AG09309 (cell line): ENCODE data around the gene SALL2.

ENCODE experiments used
- DNase-seq: peaks from one replicate; pipeline ENCODE4 v3.0.0-alpha.2; 2010; ENCODE audit warnings: low read depth
- H3K4me3 ChIP-seq: 2 replicates; pipeline ENCODE4 v1.5.1; 2011; ENCODE audit warnings: mild to moderate bottlenecking, low read depth, low read length, moderate library complexity; ENCODE audit not compliant: control insufficient read depth
- TF ChIP-seq, protein P1 (sequence below): IDR thresholded peaks from 2 replicates; pipeline ENCODE4 v1.5.1; 2011; ENCODE audit warnings: mild to moderate bottlenecking, low read depth, low read length, inconsistent platforms; ENCODE audit not compliant: insufficient read depth, control insufficient read depth; ENCODE audit errors: missing control alignments

Gene SALL2

DNA sequence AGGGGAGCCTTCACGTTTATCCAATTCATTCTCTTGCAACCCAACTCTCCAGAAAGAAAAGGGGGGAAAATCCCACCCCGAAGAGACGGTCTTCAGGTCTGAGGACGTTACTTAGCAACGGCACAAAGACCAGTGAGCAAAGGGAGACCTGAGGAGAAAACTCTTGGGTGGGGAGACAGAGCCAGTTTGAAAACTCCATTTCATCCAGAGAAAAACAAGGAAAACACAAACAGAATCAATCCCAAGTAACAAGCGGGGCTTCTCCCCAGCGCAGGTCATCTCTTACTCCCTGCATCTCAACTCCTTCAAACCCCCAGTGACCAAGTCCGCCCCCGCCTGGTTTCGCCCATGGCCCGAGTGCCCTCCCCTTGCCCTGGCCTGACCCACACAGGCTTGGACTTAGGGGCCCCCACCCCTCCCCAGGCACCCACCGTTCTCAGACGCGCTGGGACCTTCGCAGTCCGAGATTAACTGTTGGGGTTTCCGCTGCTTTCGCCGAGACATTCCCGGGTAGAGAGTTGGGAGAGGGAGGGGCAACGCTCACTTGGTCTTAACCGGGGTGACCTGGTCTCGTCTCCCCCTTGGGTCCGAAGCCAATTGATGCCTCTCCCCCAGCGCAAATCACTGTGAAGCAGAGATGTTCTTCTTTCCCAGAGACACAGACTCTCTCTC is 10.4 kb upstream of the SALL2 start:
- TF ChIP-seq, protein P1, sequence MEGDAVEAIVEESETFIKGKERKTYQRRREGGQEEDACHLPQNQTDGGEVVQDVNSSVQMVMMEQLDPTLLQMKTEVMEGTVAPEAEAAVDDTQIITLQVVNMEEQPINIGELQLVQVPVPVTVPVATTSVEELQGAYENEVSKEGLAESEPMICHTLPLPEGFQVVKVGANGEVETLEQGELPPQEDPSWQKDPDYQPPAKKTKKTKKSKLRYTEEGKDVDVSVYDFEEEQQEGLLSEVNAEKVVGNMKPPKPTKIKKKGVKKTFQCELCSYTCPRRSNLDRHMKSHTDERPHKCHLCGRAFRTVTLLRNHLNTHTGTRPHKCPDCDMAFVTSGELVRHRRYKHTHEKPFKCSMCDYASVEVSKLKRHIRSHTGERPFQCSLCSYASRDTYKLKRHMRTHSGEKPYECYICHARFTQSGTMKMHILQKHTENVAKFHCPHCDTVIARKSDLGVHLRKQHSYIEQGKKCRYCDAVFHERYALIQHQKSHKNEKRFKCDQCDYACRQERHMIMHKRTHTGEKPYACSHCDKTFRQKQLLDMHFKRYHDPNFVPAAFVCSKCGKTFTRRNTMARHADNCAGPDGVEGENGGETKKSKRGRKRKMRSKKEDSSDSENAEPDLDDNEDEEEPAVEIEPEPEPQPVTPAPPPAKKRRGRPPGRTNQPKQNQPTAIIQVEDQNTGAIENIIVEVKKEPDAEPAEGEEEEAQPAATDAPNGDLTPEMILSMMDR: no peak
- DNase-seq: no peak
- no peak overlapping the region for H3K4me3 ChIP-seq

DNA sequence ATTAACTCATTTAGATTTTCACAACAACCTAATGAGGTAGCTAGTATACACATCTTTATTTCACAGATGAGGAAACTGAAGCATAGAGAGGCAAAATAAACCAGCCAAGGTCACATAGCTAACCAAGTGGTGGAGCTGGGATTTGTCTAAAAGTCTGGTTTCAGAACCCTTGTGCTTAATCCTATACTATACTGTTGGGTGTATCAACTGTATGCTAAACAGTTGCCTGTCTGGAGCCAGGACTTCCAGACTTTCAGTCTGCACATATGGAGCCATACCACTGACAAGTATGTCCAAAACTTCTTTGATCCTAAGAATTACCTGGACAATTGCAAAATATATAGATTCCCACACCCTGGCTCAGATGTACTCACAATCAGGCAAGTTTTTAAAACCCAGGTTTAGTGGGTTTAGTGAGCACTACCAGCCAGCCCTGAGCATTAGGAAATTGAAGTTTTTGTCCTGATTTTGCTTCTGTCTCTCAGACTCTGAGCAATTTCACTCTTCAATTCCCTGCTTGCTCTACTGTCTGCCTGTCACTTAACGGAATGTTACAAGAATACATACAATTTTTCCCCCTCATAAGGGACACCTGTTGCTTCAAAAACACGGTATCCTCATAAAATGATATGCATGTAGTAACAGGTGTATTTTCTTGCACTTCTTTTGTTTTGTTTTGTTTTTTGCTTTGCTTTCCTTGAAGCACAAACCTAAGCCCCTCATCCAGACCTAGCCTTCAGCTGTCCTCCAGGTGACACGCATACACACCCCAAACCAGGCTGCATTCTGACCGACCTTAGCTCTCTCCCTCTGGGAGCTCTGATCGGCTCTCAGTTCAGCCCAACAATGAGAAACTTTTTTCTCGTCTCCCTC is 9.6 kb upstream of the SALL2 start:
- no peak for DNase-seq
- H3K4me3 ChIP-seq: no peak overlapping the region
- TF ChIP-seq, protein P1: no peak

DNA sequence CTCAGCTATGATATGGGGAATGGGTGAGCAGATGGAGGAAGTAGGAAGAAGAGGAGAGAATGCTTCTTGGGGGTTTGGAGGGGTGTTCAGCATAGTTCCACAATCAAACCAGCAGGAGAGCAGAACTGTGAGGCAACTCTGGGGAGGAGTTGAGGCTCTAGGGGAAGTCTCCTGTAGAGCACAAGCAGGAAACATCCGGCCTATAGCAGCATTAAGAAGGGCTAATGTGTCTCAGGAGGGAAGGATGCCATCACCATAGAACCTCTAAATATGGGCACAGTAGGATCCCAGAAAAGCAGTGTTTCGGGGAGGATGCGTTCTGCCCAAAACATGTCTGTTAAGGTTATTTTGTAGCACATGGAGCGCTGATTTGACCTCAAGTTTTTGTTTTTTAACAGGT is 8.4 kb upstream of the SALL2 start:
- H3K4me3 ChIP-seq: no peak overlapping the region

DNA sequence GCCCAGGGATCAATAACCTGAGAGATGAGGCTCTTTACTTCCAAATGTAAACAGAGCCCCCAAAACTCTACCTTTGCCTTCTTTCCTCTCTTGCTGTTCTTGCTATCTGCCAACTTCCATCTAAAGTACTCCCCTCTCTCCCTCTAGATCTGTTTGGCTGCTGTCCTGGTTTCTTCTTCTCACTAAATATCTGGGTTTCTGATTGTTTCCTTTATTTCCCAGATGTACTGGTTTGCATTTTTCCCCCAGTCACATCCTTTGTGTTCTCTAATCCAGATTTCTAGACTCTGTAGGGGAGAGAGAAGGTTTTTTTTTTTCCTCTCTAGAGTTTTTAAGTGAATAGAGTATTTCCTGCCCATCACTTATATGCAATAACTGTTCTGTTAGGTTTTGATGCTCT is 7.1 kb upstream of the SALL2 start:
- H3K4me3 ChIP-seq: no peak overlapping the region
- no peak for DNase-seq
- TF ChIP-seq, protein P1: no peak

More for the DNA sequence above, 8.4 kb upstream of the SALL2 start:
- TF ChIP-seq, protein P1: no peak
- no peak for DNase-seq

DNA sequence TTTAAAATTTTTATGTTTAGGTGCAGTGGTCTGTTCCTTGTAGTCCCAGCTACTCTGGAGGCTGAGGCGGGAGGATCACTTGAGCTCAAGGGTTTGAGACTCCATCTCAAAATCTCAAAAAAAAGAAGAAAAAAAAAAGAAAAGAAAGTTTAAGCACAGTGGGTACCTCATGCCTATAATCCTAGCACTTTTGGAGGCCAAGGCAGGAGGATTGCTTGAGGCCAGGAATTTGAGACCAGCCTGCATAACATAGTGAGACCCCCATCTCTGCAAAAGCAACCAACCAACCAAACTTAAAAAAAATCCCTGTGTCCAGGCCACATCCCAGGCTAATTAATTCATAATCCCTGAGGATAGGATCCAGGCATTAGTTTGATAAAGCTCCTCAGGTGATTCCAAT is 3.4 kb upstream of the SALL2 start:
- DNase-seq: no peak
- no peak overlapping the region for H3K4me3 ChIP-seq
- TF ChIP-seq, protein P1: no peak

DNA sequence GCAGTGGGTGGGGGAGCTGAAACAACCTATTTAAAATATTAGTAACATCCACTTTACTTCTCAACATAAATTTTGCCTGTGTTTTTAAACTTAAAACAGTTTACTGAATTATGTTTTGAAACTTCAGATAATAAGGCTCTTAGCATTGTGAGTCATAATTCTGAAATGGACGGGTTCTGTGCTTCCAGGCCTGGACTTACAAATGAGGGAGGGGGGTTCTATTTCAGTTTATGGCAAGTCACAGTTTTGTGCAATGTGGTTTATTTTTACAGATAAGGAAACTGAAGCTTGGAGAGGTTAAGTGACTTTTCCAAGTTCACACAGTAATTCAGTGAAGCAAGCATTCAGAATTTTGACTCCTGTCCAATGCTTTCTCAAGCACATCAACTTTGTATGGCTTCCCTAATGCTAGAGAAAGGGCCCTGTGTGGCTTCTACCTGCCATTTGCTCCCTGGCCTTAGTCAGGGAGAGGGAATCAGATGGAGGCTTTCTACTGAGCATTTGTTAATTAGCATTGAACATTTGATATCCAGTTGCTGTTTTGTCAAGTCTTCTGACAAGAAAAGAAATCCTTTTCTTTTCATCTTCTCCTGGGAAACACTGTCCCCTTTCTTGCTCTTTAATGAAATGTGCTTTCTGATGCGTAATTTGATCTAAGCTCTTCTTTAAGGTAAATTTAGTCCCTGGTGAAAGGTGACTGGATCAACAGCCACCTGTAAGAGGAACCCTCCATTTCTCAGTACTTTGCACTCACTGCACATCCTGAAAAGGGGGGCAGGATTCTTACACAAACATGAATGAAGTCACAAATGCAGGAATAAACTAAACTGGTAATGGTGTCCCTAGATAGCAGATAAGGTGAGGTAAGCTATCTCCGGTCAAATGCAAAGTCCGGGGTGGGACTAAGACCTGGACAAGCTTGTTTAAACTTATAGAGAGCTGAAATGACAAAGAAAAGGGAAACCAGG is 2.5 kb upstream of the SALL2 start:
- no peak for DNase-seq
- no peak overlapping the region for H3K4me3 ChIP-seq
- TF ChIP-seq, protein P1: no peak
